ENCODE results near the gene FBLN1.
"Not testable (repeated sequence)": the region's sequence is repeated elsewhere in the genome, so short reads cannot be mapped to it uniquely, and the experiment has no call there.

Gene FBLN1

GRCh38 chr22:45612451-45612901 is 109.8 kb downstream of the FBLN1 start:
- TF ChIP-seq CTCF (IDR thresholded peaks at IDR 0.05; ENCODE audit: low read depth, low read length): no peak
- no peak overlapping the region for H3K4me3 ChIP-seq (ENCODE audit: low read depth, low read length)

- TF ChIP-seq CTCF (IDR thresholded peaks at IDR 0.05; ENCODE audit: low read depth, low read length): no peak
- no peak overlapping the region for H3K4me3 ChIP-seq (ENCODE audit: low read depth, low read length)
Measured at GRCh38 chr22:45612940-45613339, 110.3 kb downstream of the FBLN1 start.

- TF ChIP-seq CTCF (IDR thresholded peaks at IDR 0.05; ENCODE audit: low read depth, low read length): no peak
Measured at GRCh38 chr22:45615364-45615763, 112.7 kb downstream of the FBLN1 start.

GRCh38 chr22:45616432-45616831 is 113.7 kb downstream of the FBLN1 start:
- H3K4me3 ChIP-seq (ENCODE audit: low read depth, low read length): no peak overlapping the region
- TF ChIP-seq CTCF (IDR thresholded peaks at IDR 0.05; ENCODE audit: low read depth, low read length): no peak

More at GRCh38 chr22:45615364-45615763, 112.7 kb downstream of the FBLN1 start:
- no peak overlapping the region for H3K4me3 ChIP-seq (ENCODE audit: low read depth, low read length)

GRCh38 chr22:45617948-45618347 is 115.3 kb downstream of the FBLN1 start:
- no peak overlapping the region for H3K4me3 ChIP-seq (ENCODE audit: low read depth, low read length)
- no peak for TF ChIP-seq CTCF (IDR thresholded peaks at IDR 0.05; ENCODE audit: low read depth, low read length)

GRCh38 chr22:45620706-45621105 is 118.0 kb downstream of the FBLN1 start:
- TF ChIP-seq CTCF (IDR thresholded peaks at IDR 0.05; ENCODE audit: low read depth, low read length): no peak
- H3K4me3 ChIP-seq (ENCODE audit: low read depth, low read length): no peak overlapping the region

- no peak overlapping the region for H3K4me3 ChIP-seq (ENCODE audit: low read depth, low read length)
- no peak for TF ChIP-seq CTCF (IDR thresholded peaks at IDR 0.05; ENCODE audit: low read depth, low read length)
Measured at GRCh38 chr22:45621836-45622600, 119.3 kb downstream of the FBLN1 start.

- not testable (repeated sequence) for H3K4me3 ChIP-seq (ENCODE audit: low read depth, low read length)
Measured at GRCh38 chr22:45623464-45624145, 120.9 kb downstream of the FBLN1 start.
